HG03469 (cell line): Measurements from ENCODE around the gene SPCS3.
"Not testable (repeated sequence)": the region's sequence is repeated elsewhere in the genome, so short reads cannot be mapped to it uniquely, and the experiment has no call there.

Experiments
- ATAC-seq: cut with Tn5 transposase; IDR thresholded peaks from one replicate; pipeline ENCODE4 v1.9.1; 2021; ENCODE audit warnings: mild to moderate bottlenecking, moderate library complexity, moderate number of reproducible peaks; ENCODE audit not compliant: unreplicated experiment

Gene SPCS3

DNA sequence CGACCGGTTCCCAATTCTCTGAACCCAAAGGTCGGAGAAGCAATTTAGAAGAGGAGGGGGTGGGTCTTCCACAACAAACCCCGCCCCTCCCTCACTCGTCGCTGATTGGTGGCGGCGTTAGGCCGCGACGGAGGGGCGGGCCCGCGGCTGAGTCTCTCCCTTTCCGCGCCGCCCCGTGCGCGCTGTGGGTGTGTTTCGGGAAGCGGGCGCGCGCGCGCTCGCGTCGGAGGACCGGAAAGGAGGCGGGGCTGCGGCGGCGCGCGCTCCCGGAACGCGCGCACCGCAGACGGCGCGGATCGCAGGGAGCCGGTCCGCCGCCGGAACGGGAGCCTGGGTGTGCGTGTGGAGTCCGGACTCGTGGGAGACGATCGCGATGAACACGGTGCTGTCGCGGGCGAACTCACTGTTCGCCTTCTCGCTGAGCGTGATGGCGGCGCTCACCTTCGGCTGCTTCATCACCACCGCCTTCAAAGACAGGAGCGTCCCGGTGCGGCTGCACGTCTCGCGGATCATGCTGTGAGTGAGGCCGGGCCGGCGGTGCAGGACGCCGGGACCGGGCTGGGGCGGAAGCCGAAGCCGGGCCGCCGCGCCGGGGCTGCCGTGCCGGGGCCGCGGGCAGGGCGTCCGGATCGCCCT lies at the start of gene SPCS3:
TSS of gene SPCS3 (plus strand) at position 263 of the 636 bp plus-strand sequence. CDS start at position 374, 111 bp downstream.
- ATAC-seq = peak; percentile 78

DNA sequence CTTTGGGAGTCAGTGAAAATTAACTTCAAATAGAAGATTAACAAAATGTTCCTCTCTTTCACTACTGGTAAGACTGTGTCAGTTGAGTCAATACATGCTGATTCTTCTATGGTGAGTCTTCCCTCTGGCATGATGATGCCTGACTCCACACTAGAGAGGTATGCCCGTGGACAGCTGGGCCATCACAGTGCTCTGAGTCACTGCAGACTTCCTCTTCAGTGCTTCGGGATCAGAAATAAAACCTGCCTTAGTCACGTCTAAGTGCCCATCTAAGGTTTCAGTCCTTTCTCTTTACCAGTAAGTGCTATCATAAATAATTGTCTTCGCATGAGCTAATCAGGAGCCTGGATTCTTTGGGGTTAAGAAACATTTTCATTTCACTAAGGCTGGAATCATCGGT lies 49.1 kb upstream of the SPCS3 start:
- no peak for ATAC-seq

DNA sequence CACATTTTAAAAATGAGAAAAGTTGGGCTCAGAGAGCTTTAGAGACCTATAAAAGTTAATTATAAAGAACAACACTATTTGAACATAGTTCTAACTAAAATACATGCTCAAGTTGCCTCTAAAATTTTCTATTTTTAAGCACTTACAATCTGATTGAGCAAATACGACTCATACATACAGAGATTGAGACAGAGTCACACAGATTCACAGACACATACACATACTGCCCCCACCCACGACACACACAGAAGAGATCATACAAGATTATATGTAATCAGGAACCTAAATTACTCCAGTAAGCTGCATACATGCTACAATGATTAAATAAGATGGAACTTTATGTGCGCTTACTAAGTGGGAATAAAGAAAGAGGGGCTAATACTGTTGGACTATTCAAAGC lies 48.0 kb upstream of the SPCS3 start:
- ATAC-seq = no peak

DNA sequence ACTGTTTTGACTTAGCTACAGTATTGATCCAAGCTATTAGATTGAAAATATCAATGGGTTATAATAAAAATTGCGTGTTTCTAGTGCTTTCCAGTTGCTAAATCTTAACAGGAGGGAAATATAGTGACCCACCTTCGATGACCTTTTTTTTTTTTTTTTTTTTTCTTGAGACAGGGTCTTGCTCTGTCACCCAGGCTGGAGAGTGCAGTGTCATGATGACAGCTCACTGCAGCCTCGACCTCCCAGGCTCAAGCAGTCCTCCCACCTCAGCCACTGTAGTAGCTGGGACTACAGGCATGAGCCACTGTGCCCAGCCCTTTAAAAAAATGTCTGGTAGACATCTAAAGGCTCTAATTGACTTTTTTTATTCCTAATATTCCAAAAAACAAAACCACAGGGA lies 47.0 kb upstream of the SPCS3 start:
- ATAC-seq = no peak

DNA sequence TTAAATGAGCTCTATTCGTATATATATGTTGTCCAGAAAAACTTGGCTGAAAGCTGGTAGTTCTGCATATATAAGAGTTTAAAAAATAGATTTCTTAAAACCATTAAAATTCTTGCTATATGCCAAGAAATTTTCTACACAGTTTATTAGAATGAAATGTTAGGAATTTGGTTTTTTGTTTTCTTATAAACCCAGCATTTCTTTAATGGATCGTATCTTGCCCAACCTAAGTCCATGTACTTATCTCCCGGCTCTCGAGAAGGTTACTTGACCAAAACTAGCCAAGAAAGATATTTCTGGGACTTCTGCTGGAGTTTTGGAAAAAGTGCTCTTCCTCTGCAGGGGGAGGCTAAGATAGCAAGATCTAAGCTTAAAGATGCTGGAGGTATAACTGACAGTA lies 46.0 kb upstream of the SPCS3 start:
- ATAC-seq = no peak

DNA sequence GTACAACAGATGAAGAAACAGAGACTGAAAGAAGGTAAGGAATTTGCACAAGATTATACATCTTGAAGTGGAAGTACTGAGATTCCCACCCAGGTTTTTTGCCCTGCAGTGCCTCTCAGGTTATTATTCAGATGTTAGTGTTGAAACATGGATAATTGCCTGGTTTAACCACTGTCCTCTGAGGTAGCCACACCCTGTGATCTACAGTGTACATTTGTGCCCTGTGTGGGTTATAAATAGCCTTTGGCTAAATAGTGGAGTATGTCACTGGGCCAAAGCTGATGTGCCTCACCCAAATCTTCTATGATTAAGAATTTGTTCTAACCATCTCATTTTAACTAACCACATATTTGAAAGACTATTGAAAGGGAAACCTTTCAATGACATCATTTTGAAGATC lies 45.3 kb upstream of the SPCS3 start:
- ATAC-seq = no peak

DNA sequence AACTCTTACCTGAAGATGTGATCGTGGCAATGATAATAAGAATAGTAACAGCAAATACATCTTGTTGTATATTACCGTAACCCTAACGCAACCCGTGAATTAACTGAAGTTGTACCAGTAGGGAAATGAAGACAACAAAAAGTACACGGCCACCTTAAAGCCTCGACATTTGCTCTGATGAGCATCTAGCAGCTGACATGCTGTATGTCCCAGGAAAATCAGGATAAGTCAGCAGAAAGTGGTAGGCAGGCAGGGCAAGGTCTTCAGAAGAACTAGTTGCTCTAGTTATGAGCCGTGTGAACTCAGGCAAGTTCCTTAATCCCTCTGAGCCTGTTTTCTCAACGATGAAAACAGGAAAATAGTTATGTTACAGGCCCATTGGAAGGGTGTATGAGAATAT lies 43.1 kb upstream of the SPCS3 start:
- no peak for ATAC-seq

DNA sequence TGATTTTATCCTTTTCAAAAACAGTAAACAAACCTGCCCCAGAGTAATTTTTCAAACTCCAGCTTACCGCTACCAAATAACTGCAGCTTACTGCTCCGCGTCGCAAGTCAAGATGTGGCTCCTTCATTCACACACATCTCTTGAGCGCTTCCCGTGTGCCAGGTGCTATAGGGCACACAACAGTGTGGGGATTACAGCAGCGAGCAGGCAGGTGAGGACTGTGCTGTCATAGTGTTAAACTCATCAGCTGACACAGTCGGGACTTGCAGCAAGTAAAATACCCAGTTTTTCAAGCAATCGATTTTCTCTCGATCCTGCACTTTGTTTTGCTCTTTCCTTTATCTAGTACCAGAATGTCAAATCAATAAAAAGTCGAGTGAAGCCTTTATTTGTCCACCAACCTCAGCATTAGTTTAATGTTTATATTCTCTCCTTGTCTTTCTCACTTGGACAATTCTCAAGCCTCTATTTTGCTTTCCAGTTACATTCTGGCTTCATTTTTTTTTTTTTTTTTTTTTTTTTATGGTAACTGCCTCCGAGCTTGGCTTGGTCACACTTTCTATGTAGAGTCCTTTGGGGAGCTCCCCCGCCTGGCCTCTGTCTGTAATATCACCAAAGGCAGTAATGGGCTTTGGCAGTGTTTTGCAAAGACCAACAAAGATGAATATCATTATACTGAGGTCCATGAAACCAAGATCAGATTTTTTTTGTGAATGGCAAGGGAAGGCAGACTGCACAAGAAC lies 42.4 kb upstream of the SPCS3 start:
- ATAC-seq = peak; percentile 85

DNA sequence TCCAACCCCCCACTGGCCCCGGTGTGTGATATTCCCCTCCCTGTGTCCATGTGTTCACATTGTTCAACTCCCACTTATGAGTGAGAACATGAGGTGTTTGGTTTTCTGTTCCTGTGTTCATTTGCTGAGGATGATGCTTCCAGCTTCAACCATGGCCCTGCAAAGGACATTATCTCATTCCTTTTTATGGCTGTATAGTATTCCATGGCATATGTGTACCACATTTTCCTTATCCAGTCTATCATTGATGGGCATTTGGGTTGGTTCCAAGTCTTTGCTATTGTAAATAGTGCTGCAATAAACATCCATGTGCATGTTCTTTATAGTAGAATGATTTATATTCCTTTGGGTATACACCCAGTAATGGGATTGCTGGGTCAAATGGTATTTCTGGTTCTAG lies 40.2 kb upstream of the SPCS3 start:
- ATAC-seq = not testable (repeated sequence)

DNA sequence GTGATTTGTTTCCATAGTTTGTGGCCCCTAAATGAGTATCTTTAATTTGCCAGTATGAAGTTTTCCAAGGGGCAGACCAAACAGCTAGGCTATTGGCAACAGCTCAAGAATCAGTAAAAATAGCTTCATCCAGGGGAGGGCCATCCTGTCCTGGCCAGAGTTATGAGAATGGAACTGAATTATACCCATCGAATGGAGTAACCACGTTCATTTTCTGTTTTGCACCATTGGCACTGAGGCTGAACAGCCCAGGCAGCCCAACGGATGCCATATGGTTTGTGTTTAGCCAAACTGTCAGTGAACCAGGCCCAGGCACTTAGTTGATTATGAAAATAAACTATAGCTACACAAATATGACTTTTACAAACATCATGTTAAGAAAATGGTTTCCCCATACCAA lies 33.0 kb upstream of the SPCS3 start:
- ATAC-seq = no peak

DNA sequence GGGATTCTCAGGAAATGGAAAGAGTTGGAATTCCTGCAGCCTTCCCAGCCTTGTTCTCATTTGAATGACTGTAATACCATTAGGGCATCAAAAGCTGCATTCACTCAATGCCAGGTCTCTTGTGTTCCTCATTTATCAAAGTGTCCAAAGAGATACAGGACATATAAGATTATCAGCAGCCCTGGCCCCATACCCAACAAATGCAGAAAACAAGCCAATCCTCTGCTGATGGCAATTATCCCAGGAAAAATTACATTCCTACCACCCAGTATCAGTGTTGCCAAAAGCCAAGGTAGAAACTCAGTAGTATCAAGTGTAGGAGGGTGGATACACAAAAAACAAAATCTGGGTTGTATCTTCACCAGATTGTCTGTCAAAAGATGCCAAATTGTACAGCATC lies 32.2 kb upstream of the SPCS3 start:
- ATAC-seq = no peak

DNA sequence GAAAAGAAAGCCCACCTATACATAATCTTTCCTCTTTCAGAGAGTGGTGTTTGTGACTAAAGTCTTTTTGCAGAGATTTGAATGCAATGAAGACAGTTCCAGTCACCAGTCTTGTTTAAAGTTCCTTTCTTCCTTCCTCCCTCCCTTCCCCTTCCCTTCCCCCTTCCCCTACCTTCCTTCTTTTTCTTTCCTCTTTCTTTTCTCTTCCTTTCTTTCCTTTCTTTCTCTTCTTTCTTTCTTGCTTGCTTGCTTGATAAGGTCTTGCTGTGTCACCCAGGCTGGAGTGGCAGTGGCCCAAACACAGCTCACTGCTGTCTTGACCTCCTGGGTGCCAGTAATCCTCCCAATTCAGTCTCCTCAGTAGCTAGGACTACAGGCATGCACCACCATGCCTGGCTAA lies 31.7 kb upstream of the SPCS3 start:
- no peak for ATAC-seq

DNA sequence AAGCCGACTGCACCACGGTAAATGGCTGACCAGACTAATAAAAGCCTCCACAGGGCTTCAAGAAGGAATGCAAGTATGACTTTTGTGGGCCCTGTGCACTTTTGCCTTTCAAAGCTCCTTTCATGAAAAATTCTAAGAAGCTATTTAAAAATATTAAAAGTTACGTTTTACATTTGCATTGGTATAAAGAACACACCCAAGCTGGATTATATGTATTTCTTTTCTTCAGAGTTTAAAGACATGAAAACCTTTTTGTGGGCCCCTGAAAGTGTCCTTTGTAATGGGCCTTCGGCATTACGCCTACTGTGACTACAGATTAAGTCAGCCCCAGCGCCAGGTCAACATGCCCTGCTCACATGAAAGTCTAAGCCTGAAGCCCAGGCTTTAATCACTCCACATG lies 30.2 kb upstream of the SPCS3 start:
- ATAC-seq = no peak

DNA sequence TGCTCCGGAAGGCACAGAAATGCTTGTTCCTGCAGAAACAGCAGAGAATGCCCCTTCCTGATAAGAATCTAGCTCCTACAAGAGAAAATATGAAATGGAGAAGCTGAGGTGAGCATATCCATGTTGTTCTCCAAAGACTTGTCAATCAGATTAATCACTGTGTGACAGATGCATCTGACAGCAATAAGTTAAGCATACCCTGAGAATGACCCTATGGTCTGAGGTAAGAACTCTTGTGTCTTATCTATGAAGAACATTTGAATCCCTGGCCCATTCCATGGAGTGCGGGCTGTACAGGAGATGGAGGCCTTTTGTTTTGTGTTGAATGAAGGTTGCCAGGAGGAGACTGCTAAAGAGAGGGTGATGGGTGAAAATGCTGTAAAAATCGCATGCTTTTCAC lies 29.2 kb upstream of the SPCS3 start:
- no peak for ATAC-seq

DNA sequence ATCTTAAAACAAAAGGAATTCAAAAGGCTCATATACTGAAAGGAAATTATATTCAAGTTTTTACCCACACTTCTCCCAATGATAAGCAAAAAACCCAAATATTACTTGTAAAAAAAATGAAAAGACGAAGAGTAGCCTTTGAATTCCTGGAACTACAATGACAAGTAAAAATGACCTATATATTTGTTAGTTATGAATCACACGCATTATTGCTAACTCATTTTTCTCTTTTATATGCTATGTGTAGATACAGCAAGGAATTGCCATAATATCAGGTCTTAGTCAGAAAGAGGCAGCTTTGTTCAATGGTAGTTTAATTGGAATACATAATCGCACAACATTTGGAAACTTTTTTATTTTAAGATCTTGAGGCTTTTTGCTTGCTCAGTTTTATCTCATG lies 28.0 kb upstream of the SPCS3 start:
- no peak for ATAC-seq

DNA sequence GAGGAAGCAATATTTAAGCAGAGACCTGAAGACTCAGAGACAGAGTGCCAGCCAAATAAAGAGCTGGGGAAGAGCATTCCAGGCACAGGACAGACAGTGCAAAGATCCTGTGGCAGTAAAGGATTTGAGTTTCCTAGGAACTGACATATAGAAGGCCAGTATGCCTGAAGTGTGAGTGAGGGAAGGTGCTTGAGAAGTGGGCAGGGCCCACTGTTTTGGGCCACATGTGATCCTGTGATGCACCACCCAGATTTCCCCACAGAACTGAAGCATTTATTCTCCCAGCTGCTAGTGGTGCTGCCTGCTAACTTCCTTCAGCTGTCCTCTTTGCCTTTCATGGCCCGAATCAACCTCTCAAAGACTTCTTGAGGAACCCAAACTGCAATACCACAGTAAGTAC lies 26.8 kb upstream of the SPCS3 start:
- ATAC-seq = no peak

DNA sequence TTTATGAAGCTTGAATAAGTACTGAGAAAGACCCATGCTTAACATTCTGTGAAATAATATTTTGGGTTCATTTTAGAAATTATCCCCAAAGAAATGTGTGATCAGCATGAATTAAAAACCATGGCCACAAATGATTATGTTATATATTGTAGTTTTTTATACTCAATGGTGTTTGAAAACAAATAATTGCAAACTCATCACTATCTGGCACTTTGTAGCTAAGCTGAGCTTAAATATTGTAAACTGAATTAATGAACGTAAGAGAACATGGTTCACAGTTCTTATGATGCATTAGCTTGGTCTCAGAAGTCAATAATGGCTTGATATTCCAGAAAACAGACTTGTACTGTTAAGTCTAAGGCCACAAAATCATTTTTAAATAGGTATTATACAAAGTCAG lies 26.1 kb upstream of the SPCS3 start:
- ATAC-seq = no peak

DNA sequence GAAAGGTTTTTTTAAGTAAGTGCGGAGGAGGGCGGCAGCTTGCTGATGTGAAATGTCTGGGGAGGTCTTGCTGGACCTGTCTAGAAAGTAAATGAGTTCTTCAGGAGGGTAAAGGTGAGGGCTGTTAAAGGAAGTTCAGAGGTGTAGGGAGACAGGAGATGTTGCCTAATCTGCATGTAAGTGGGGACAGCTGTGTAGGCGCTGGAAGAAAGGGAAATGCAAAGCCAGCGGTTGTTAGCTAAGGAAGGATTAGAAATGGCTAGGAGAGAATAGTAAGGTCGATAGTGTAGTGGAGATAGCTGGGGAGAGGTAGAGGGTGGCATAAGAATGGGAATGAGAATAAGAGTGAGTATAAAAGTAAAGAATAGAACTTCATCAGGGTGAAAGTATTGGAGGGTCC lies 23.9 kb upstream of the SPCS3 start:
- ATAC-seq = not testable (repeated sequence)

DNA sequence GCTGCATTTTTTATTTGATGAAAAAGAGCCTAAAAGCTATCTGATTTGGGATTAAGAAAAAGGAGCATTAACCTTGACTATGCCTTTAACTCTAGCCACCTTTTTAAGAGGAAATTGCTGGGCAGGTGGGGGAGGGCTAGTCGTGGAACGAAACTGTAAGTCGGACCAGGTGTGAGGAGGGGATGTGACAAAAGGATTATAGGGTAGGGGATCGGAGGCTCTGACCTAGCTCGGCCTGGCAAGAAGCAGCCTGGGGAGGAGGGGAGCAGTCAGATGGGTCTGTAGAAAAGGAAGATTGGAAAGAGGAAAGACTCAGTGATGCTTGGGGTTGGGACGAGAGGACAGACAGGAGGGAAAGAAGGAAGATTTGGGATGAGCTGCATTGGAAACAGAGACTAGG lies 21.1 kb upstream of the SPCS3 start:
- ATAC-seq = no peak

DNA sequence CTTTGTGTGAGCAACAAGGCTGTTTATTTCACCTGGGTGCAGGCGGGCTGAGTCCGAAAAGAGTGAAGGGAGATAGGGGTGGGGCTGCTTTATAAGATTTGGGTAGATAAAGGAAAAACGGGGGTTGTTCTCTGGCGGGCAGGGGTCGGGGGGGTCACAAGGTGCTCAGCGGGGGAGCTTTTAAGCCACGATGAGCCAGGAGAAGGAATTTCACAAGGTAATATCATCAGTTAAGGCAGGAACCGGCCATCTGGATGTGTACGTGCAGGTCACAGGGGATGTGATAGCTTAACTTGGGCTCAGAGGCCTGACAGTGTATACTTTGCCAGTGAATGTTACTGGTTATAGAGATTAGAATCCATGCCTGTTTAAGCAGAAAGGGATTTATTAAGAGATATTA lies 19.7 kb upstream of the SPCS3 start:
- no peak for ATAC-seq

DNA sequence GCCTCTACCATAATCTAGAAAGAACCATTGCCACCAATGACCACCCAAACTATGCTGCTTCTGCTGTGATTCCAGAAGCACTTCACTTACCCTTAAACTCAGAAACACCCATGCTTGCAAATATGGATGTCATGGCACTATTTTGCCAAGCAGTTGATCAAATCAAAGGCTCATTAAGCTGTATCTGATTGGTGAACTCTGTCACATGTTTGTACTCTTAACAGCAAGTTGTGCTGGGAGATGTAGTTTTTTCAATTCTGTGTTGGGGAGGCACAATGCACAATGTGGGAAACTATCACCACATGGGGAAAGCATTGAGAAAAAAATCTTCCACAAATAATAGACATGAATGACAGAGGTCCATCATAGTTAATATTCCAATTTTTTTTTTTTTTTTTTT lies 19.2 kb upstream of the SPCS3 start:
- no peak for ATAC-seq
